ENCODE data around the gene DCP1B. TPM values are rescaled to one million over a fixed set of nuclear protein-coding genes. Genes with fewer than 3 reads are reported as not detected.

Gene DCP1B
- total RNA-seq, 3 donors from 2014 or later: 12.2 to 20.8 (median 18.0) TPM

DNA sequence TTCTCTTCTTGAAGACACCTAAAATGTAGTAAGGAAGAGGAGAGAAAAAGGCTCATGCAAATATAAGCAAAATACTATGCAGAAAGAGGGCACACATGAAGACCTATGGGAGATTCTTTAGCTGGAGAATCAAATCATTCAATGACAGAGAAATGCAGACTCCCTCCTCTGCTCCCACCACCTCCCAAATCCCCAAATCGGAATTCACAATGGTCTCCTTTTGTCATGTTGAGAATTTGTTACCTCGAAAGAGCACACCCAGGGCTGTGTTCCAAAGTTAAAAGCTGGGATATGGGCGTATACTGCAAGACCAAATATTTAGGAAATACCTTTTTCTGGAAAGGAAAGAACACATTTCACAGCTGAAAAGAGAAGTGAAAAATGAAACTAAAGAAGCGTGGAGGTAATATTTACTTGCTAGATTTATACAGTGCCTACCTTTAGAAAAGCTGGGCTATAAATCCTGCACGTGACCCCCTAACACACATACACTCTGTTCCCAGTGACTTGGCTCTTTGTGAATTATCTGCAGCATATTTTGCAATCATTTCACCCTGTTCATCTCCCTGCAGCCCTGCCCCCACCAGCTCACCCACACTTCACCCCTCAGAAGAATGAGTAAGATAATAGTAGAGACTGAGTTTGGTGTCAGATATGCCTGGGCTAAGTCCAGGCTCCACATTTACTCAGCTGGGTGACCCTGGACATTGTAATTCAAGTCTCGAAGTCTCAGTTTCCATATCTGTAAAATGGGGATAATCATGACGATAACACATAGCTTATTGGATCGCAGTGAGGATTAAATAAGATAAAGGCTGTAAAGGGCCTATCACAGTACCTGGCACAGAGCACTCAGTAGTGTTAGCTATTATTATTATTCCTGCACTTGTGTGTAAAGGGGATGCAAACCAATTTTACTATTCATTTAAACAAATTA lies 45.6 kb upstream of the DCP1B start:
- intact Hi-C loops (cut with DNase I; ENCODE audit: low total_unique reads): no loop called here
- Histone ChIP-seq H3K27me3 (peaks cover 0 to 18% of the 10 kb centered on the region in 2 donors), H3K9me3 (no peaks in the 10 kb centered on the region), H3K36me3 (no peaks in the 10 kb centered on the region), H3K27ac (no peak overlapping the region), H3K4me1 (no peaks in the 10 kb centered on the region), H3K4me3 (no peak overlapping the region)
- DNase-seq (ENCODE audit: low spot score in 2 of 2): no peak
- TF ChIP-seq POLR2AphosphoS5 (IDR thresholded peaks at IDR 0.05) (no peak), POLR2A (IDR thresholded peaks at IDR 0.05) (no peak)
- TF ChIP-seq, protein P1, sequence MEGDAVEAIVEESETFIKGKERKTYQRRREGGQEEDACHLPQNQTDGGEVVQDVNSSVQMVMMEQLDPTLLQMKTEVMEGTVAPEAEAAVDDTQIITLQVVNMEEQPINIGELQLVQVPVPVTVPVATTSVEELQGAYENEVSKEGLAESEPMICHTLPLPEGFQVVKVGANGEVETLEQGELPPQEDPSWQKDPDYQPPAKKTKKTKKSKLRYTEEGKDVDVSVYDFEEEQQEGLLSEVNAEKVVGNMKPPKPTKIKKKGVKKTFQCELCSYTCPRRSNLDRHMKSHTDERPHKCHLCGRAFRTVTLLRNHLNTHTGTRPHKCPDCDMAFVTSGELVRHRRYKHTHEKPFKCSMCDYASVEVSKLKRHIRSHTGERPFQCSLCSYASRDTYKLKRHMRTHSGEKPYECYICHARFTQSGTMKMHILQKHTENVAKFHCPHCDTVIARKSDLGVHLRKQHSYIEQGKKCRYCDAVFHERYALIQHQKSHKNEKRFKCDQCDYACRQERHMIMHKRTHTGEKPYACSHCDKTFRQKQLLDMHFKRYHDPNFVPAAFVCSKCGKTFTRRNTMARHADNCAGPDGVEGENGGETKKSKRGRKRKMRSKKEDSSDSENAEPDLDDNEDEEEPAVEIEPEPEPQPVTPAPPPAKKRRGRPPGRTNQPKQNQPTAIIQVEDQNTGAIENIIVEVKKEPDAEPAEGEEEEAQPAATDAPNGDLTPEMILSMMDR (IDR thresholded peaks at IDR 0.05): no peak

DNA sequence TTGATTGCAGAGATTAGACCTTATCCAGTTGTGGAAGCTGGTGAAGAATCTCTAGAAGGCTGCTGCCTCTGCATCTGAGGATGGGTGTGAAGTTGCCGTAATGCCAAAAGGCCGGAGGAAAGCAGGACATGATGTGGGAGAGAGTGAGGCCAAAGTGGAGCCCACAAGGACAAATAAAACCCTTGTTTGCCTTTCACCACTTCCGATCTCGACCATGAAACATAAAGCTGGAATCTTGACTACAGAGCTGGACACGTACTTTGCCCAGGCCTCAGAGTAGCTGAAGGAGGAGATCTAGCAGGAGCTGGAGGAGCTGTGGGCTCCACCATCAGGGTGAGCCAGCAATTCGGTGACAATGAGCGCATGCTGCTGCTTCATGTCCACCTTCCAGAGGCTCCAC lies 43.5 kb upstream of the DCP1B start:
- no peaks in the 10 kb centered on the region for H3K9me3 ChIP-seq
- no peak overlapping the region for H3K27ac ChIP-seq
- H3K4me3 ChIP-seq: no peak overlapping the region
- no peaks in the 10 kb centered on the region for H3K36me3 ChIP-seq
- DNase-seq (ENCODE audit: low spot score in 2 of 2): no peak
- H3K4me1 ChIP-seq: no peaks in the 10 kb centered on the region
- intact Hi-C loops (cut with DNase I; ENCODE audit: low total_unique reads): no loop called here
- peaks cover 0 to 10% of the 10 kb centered on the region in 2 donors for H3K27me3 ChIP-seq
- TF ChIP-seq POLR2A (IDR thresholded peaks at IDR 0.05) (no peak), POLR2AphosphoS5 (IDR thresholded peaks at IDR 0.05) (no peak)
- TF ChIP-seq, protein P1 (IDR thresholded peaks at IDR 0.05): no peak

- no peak for DNase-seq (ENCODE audit: low spot score in 2 of 2)
- intact Hi-C loops (cut with DNase I; ENCODE audit: low total_unique reads): no loop called here
- no peaks in the 10 kb centered on the region for H3K9me3 ChIP-seq
- H3K4me1 ChIP-seq: no peaks in the 10 kb centered on the region
- no peaks in the 10 kb centered on the region for H3K36me3 ChIP-seq
- TF ChIP-seq, protein P1 (IDR thresholded peaks at IDR 0.05): no peak
- no peak for TF ChIP-seq POLR2A (IDR thresholded peaks at IDR 0.05)
- TF ChIP-seq POLR2AphosphoS5 (IDR thresholded peaks at IDR 0.05): no peak
- no peak overlapping the region for H3K4me3 ChIP-seq
- H3K27ac ChIP-seq: no peak overlapping the region
- peaks cover 0 to 8% of the 10 kb centered on the region in 2 donors for H3K27me3 ChIP-seq
Measured at GRCh38 chr12:2046957-2047356, 42.7 kb upstream of the DCP1B start.

- TF ChIP-seq POLR2AphosphoS5 (IDR thresholded peaks at IDR 0.05): no peak
- no peak for TF ChIP-seq POLR2A (IDR thresholded peaks at IDR 0.05)
- TF ChIP-seq, protein P1 (IDR thresholded peaks at IDR 0.05): no peak
- no peaks in the 10 kb centered on the region for H3K27me3 ChIP-seq
- no peaks in the 10 kb centered on the region for H3K4me1 ChIP-seq
- H3K27ac ChIP-seq: no peak overlapping the region
- H3K9me3 ChIP-seq: no peaks in the 10 kb centered on the region
- H3K4me3 ChIP-seq: no peak overlapping the region
- DNase-seq (ENCODE audit: low spot score in 2 of 2): no peak
- intact Hi-C loops (cut with DNase I; ENCODE audit: low total_unique reads): no loop called here
- H3K36me3 ChIP-seq: no peaks in the 10 kb centered on the region
Measured at GRCh38 chr12:2044165-2044564, 39.9 kb upstream of the DCP1B start.

DNA sequence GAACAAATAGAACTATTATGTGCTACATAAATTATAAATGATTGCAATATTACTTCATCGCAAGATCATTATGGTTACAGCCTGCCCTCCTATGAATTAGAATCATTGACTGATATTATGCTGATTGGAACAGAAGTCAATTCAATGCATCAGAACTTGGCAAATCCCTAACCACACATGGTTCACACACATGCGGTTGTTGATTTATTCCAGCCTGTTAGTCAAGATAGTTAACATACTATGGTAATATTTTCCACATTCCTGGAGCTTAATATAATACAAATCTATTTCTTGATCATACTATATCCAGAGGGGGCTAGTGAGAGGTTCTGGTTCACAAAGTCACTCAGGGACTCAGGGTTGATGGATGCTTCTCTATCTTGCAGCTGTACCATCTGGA lies 38.8 kb upstream of the DCP1B start:
- H3K9me3 ChIP-seq: no peaks in the 10 kb centered on the region
- H3K27ac ChIP-seq: no peak overlapping the region
- TF ChIP-seq POLR2AphosphoS5 (IDR thresholded peaks at IDR 0.05) (no peak), POLR2A (IDR thresholded peaks at IDR 0.05) (no peak)
- TF ChIP-seq, protein P1 (IDR thresholded peaks at IDR 0.05): no peak
- intact Hi-C loops (cut with DNase I; ENCODE audit: low total_unique reads): no loop called here
- DNase-seq (ENCODE audit: low spot score in 2 of 2): no peak
- no peaks in the 10 kb centered on the region for H3K4me1 ChIP-seq
- no peak overlapping the region for H3K4me3 ChIP-seq
- no peaks in the 10 kb centered on the region for H3K27me3 ChIP-seq
- H3K36me3 ChIP-seq: no peaks in the 10 kb centered on the region

Data from breast epithelium (tissue), 4 donors.